Aortic smooth muscle cell (primary cell): ENCODE results near the gene EFCAB12. TPM values are rescaled to one million over a fixed set of nuclear protein-coding genes. Genes with fewer than 3 reads are reported as not detected.

Experiments used
- total RNA-seq: library from RNA; depleted of rRNA; stranded (reverse); fragments of >200 nt; gene quantifications from 2 replicates; pipeline ENCODE4 v1.2.3, GENCODE V29; 2014

Gene EFCAB12
- not detected in 2 replicates for total RNA-seq

DNA sequence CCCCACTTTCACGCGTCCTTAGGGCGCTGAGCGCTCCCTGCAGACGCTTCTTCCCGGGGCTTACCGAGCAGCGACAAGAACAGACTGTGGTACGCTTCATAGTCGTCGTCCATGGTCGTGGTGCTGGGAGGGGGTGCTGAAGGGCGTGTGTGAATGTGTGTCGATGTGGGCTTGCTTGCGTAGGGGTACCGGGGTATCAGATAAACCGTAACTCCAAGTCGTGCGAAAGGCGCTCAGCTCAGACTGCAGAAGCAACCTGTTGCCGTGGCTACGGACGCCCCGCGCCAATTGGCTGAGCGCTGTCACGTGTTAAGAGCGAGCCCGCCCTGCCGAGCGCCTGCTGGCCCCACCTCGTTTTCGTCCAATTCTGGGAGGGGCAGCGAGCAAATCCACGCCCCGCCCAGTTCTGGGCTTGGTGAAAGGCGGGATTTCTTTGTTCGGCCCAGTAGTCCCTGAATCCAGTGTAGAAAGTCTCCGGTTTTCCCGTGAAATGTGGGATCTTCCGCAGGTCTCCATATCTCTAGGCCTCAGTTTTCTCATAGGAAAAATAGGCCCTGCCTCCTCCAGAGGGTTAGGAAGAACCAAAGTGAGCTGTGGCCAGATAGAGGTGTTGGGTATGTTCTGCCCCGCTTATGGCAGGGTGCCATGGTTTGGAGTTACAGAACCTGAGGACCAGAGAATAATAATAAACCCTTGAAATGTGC, at the start of gene EFCAB12:
Gene EFCAB12, minus strand, starts transcription at position 261 of the 704 bp plus-strand sequence. Its CDS starts 148 bp downstream, at position 113.

DNA sequence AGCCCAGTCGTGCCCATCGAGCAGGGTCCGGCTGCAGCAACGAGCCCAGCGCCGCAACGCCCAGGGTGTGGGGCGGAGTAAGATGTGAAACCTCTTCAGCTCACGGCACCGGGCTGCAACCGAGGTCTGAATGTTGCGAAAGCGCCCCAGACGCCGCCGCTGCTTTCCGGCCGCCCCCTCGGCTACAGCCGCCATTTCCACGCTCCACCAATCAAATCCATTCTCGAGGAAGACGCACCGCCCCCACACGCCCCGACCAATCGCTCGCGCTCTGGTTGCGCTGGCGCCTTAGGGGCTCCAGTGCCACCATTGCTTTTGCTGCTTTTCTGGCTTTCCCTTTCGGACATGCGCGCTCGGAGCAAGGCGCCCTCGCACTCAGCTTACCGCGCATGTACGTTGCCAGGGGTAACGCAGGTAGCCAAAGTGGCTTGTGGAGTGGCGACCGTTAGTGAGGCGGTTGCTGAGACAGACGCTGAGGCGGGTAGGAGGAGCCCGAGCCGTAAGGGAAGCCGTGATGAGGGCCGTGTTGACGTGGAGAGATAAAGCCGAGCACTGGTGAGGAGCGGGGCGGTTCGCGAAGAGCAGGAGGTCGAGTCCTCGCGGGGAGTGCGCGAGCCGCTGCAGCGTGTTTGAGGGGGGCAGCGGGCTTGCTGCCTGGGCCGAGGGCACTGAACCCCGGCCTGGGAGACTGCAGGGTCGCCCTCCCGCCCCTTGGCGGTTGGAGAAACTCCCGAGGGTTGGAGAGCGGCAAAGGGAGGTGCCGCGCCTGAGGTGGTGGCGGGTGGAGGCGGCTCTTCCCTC, 11.6 kb upstream of the EFCAB12 start, which contains the start of the genes IFT122 and MBD4:
Gene IFT122, plus strand, starts transcription at position 408 of the 801 bp plus-strand sequence. Its CDS starts 107 bp downstream, at position 515.
Gene MBD4, minus strand, starts transcription at position 132 of the 801 bp plus-strand sequence. Its CDS starts 115 bp downstream, at position 17.

Other genes starting within 250 kb of the EFCAB12 start
- 214 and 245 TPM in 2 replicates for gene CNBP, start 244.7 kb downstream of the EFCAB12 start, total RNA-seq
- gene COPG1, start 179.0 kb downstream of the EFCAB12 start, total RNA-seq = 542 and 549 TPM in 2 replicates
- 19.0 and 20.2 TPM in 2 replicates for gene HMCES, start 149.8 kb downstream of the EFCAB12 start, total RNA-seq
- 15.7 and 18.3 TPM in 2 replicates for gene MBD4, start 11.3 kb upstream of the EFCAB12 start, total RNA-seq
- 26.6 and 29.0 TPM in 2 replicates for gene IFT122, start 11.6 kb upstream of the EFCAB12 start, total RNA-seq
- under 0.01 TPM in 1 of 2 replicates, not detected in the other for gene RHO, start 100.0 kb upstream of the EFCAB12 start, total RNA-seq
- gene H1-8, start 114.5 kb upstream of the EFCAB12 start, total RNA-seq = not detected in 2 replicates
- 131 and 204 TPM in 2 replicates for gene PLXND1, start 178.0 kb upstream of the EFCAB12 start, total RNA-seq